Measurements from ENCODE around the gene CABLES2.

DNA sequence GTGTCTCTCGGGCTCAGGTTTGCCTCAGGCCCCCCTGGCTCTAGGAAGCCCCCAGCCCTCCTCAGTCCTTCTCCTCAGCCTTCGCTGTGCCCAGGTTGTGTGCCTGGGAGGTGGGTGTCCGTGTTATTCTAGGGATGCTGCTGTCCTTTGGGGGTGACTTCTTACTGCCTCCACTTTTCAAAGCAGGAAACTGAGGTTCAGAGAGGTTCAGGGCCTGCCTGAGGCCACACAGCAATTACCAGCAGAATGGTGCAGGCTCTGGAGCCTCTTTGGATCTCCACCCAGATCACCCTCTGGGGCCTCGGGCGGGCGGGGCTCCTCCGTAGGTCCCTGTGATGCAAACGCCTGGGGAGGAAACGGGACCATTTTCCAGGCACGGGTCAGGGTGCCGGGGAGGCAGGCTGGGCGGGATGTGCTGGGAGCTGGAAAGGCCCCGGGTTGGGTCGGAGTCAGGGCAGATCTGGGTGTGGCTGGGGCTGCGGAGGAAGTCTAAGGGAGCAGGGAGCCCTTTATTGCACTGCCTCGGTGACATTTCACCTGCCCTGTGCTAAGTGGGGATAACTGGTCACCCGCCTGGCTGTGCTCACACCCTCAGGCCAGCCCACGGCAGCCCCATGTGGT, 45.5 kb upstream of the CABLES2 start:
- TF ChIP-seq, protein P1, sequence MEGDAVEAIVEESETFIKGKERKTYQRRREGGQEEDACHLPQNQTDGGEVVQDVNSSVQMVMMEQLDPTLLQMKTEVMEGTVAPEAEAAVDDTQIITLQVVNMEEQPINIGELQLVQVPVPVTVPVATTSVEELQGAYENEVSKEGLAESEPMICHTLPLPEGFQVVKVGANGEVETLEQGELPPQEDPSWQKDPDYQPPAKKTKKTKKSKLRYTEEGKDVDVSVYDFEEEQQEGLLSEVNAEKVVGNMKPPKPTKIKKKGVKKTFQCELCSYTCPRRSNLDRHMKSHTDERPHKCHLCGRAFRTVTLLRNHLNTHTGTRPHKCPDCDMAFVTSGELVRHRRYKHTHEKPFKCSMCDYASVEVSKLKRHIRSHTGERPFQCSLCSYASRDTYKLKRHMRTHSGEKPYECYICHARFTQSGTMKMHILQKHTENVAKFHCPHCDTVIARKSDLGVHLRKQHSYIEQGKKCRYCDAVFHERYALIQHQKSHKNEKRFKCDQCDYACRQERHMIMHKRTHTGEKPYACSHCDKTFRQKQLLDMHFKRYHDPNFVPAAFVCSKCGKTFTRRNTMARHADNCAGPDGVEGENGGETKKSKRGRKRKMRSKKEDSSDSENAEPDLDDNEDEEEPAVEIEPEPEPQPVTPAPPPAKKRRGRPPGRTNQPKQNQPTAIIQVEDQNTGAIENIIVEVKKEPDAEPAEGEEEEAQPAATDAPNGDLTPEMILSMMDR (IDR thresholded peaks at IDR 0.05; ENCODE audit: low read length): no peak
- TF ChIP-seq EZH2 (IDR thresholded peaks at IDR 0.05; ENCODE audit: borderline replicate concordance, low read length): no peak

Data from OCI-LY1 (cell line).